GM18508 (cell line): ENCODE measurements around the gene ANGPTL4.
"Not testable (repeated sequence)": the region's sequence is repeated elsewhere in the genome, so short reads cannot be mapped to it uniquely, and the experiment has no call there.

Experiments used
- ATAC-seq: cut with Tn5 transposase; IDR thresholded peaks from one replicate; pipeline ENCODE4 v1.9.1; 2021; ENCODE audit warnings: moderate number of reproducible peaks; ENCODE audit not compliant: insufficient read depth, unreplicated experiment

Gene ANGPTL4, protein sequence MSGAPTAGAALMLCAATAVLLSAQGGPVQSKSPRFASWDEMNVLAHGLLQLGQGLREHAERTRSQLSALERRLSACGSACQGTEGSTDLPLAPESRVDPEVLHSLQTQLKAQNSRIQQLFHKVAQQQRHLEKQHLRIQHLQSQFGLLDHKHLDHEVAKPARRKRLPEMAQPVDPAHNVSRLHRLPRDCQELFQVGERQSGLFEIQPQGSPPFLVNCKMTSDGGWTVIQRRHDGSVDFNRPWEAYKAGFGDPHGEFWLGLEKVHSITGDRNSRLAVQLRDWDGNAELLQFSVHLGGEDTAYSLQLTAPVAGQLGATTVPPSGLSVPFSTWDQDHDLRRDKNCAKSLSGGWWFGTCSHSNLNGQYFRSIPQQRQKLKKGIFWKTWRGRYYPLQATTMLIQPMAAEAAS

DNA sequence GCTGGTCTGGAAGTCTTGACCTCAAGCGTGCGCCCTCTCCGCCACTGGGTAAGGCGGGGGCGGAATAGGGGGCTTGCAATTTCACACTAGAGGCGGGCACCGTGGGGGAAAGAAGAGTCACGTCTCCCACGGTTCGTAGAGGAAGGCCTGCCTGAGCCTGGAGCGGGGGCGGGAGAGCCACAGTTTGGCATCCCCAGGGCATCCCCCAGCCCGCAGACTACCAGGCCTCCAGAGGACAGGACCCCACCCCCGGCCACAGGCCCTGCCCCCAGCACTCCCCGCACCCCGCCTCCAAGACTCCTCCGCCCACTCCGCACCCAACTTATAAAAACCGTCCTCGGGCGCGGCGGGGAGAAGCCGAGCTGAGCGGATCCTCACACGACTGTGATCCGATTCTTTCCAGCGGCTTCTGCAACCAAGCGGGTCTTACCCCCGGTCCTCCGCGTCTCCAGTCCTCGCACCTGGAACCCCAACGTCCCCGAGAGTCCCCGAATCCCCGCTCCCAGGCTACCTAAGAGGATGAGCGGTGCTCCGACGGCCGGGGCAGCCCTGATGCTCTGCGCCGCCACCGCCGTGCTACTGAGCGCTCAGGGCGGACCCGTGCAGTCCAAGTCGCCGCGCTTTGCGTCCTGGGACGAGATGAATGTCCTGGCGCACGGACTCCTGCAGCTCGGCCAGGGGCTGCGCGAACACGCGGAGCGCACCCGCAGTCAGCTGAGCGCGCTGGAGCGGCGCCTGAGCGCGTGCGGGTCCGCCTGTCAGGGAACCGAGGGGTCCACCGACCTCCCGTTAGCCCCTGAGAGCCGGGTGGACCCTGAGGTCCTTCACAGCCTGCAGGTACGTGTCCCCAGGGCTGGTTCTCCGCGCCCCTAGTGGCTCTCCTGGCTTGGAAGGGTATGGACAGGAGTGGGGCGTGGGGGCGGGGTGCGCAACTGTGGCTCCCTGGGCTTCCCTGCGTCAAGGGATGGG lies at the start of gene ANGPTL4:
Gene ANGPTL4, plus strand, starts transcription at position 353 of the 969 bp plus-strand sequence. Its CDS starts 167 bp downstream, at position 520.
- no peak for ATAC-seq

DNA sequence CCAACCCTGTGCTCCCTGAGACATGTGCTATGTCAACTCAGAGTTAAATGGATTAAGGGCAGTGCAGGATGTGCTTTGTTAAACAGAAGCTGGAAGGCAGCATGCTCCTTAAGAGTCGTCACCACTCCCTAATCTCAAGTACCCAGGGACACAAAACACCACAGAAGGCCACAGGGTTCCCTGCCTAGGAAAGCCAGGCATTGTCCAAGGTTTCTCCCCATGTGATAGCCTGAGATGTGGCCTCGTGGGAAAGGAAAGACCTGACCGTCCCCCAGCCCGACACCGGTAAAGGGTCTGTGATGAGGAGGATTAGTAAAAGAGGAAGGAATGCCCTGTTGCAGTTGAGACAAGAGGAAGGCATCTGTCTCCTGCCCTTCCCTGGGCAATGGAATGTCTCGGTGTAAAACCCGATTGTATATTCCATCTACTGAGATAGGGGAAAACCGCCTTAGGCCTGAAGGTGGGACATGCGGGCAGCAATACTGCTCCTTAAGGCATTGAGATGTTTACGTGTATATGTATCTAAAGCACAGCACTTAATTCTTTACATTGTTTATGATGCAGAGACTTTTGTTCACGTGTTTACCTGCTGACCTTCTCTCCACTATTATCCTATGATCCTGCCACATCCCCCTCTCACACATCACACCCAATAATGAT lies 48.8 kb upstream of the ANGPTL4 start:
- ATAC-seq, result not testable (repeated sequence)

DNA sequence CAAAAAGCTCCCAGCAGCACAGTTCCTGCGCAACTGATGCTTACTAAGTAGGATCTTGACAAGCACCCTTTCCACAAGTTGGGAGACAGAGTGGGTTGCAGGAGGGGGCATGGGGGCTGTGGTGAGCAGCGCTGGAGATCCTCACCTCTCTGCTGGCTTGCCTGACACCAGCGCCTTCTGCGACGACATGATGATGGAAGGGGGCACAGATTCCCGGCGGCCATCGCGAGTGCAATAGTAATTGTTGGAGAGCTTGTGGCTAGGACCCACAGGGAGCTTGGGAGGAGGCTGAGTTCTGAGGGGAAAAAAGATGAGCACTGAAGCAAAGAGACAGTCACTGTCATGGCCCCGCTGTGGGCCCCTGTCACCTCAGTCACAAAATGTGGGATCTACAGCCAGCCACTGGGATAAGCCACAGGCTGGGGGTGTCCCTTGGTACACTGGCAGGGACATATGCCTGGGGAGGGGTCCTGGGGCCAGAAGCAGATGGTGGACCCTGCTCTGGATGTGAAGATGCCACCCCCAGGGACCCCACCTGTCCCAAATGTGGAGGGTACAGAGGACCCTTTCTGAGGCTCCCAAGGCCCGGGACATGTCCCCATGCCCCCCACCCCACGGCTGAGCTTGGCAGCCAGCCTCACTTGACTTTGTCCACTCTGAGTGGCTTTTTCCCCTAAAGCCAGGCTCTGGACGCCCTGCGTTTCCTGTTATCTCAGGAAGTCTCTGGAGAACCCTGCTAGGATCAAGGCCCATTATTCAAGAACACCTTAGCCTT lies 47.4 kb upstream of the ANGPTL4 start:
- ATAC-seq, result no peak

DNA sequence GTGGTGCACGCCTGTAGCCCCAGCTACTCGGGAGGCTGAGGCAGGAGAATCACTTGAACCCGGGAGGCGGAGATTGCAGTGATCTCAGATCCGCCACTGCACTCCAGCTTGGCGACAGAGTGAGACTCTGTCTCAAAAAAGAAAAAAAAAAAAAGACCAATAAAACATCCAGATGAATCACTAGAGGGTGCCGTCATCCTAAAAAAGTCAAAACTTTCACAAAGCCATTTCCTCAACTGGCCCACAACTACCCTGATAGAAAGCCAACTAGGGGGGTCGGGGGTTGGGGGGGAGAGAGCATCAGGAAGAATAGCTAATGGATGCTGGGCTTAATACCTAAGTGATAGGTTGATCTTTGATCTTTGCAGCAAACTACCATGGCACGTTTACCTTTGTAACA lies 45.1 kb upstream of the ANGPTL4 start:
- ATAC-seq, result not testable (repeated sequence)

DNA sequence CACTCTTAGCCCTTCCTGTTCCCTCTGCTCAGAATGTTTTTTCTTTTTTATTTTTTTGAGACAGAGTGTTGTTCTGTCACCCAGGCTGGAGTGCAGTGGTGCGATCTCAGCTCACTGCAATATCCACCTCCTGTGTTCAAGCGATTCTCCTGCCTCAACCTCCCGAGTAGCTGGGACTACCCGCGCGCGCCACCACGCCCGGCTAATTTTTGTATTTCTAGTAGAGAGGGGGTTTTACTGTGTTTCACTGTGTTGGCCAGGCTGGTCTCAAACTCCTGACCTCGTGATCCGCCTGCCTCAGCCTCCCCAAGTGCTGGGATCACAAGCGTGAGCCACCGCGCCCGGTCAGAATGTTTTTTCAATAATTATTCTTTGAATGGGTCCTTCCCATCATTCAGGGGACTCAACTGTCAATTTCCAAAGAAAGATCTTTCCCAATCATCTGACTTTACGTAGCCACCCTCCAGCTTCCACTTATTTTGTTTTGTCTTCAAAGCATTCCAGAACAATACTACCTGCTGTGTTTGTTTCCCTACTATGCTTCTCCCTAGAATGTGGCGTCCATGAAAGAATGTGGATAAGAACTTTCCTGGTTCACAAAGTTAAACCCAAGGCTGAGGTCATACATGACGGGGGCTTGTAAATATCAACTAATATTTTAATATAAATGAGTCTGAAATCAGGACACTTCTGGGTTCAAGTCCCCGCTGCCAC lies 44.0 kb upstream of the ANGPTL4 start:
- no peak for ATAC-seq

DNA sequence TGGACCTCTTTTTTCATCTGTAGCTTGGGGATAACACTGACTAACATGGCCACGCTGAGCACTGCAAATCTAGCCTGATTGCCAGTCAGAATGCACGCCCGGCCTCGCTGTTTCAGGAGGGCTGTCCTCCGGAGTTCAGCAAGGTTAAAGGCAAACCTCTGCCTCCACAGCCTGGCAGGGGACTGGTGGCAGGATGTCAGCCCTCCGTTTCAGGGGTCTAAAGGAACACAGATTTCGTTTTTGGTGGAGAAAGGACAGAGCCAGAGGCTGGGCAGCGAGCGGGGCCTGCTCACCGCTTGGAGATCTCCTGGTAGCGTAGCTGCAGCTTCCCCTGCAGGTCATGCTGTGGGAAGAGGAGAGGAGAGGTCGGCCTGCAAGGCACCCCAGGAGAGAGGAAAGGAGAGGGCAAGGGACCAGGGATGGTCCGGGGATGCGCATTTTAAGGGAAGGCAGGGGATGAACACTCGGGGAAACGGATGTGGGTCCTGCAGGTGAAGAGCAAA lies 43.3 kb upstream of the ANGPTL4 start:
- no peak for ATAC-seq

DNA sequence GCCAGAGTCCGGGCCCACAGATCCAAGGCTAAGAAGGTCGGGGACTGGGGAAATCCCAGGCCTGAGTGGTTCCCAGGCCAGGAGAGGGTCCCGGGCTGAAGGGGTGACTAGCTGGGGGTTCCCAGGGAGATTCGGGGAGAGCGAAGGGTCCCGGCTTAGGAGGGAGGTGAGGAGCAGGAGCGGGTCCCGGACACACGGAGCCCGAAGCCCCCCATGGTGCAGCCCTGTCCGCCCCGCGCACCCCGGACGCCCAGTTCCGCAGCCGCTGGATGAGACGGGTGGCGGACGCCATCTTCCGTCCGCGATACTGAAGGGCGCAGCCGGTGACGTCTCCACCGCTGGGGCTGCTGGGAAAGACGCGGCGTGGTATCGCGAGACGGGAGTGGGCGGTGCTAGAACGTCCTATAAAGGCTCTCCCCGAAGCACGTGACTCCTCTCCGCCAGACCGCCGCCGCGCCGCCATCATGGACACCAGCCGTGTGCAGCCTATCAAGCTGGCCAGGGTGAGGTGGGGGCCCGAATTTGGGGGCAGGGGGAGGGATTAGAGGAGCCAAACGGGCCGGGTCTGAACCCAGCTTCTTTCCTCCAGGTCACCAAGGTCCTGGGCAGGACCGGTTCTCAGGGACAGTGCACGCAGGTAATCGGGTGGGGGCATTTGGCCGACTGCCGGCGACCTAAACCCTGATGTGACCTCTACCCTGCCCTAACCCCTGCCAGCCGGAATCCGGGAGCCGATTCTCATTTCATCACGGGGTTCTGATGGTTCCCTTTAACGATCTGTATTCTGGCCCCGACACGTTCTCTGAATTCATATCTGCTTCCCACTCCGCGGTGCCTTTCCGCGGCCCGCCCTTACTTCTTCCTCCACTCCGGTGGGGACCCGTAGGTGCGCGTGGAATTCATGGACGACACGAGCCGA lies 42.6 kb upstream of the ANGPTL4 start, which contains the start of the genes NDUFA7 and RPS28:
Gene NDUFA7, minus strand, starts transcription at position 309 of the 919 bp plus-strand sequence. Its CDS starts 17 bp downstream, at position 292.
Gene RPS28, plus strand, starts transcription at position 430 of the 919 bp plus-strand sequence. Its CDS starts 35 bp downstream, at position 465.
- ATAC-seq, result peak; percentile 60

DNA sequence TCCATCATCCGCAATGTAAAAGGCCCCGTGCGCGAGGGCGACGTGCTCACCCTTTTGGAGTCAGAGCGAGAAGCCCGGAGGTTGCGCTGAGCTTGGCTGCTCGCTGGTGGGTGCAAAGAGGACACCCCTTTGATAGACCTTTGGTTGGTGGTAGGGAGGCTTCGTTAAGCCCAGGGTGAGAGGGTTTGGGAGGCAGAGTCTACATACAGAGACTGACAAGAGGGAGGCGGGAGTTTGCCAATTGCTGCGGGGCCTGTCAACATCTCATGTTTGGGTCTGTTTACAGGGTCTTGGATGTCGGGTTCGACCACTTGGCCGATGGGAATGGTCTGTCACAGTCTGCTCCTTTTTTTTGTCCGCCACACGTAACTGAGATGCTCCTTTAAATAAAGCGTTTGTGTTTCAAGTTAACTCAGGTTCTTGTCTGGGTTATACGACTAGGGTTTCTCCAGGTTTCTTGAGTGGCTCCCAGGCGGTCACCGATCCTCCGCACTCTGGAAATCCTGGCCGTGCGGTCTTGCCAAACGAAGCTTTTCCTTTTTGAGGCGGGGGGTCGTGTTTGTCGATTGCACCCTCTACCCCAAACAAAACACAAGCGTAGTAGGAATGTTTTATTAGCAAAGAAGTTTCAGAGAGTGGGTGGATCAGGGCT lies 41.8 kb upstream of the ANGPTL4 start:
- no peak for ATAC-seq

DNA sequence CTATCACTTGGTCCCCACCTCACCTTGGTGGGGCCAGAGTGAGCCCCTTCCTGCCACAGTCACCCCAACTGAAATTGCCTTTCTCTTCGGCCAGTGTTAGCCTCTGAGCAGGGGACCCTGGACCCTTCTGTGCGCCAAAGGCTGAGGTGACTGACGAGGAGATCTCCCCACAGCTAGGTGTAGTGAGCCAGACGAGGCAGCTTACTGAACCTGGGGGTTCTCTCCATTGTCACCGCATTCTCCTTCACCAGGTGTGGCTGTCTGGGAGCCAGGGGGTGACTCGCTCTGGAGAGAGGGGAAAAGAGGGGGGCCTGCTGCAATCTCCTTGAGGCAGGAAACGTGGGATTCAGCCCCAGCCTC lies 41.3 kb upstream of the ANGPTL4 start:
- ATAC-seq, result no peak

DNA sequence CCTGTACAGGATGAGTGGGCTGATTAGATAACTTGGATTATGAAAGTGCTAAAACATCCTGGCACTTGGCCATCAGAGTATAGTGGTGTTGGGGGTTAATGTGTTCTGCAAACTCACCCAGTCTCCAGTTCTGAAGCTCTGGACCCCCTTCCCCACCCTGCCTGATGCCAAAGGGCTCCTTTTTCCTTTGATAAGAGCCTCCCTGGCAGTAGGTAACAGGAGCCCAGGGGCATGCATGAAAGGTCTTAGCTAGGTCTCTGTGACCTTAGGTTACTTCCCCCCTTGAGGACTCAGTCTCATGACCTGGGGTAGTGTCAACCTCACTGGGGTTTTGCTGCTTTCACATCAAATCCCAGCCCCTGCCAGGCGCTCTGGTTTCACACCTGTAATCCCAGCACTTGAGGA lies 40.2 kb upstream of the ANGPTL4 start:
- no peak for ATAC-seq

DNA sequence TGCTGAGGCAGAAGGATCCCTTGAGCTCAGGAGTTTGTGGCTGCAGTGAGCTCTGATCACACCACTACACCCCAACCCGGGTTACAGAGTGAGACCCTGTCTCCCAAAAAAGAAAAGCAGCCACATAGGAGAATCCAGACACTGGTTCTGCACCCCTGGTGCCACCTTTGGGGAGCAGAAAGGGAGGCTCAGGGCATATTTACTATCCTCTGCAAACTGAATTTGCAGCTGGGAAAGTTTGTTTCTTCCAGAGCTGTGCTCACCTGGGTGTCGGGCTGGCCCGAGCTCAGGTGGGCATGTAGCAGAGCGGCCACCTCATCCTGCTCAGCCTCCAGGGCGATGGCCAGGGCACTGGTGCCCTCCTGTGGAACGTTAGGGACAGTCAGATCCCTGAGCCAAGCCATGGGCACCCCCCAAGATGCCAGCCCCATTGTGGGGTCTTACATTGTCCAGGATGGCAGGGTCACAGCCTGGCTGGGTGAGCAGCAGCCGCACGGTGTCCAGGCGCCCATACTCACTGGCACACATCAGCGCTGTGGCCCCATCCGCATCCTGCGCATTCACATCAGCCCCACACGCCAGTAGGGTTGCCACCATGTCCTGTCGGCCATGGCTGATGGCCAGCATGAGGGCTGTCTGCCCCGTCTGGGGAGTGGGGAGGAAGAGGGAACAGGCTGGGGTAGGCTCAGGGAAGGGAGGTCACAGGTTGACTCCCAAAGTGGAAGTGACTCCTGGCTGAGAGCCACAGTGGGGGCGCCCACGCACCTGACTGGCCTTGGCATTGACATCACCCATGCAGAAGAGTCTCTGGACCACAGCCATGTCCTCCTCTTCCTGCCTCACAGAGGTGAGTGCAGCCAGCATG lies 39.5 kb upstream of the ANGPTL4 start:
- ATAC-seq, result no peak

DNA sequence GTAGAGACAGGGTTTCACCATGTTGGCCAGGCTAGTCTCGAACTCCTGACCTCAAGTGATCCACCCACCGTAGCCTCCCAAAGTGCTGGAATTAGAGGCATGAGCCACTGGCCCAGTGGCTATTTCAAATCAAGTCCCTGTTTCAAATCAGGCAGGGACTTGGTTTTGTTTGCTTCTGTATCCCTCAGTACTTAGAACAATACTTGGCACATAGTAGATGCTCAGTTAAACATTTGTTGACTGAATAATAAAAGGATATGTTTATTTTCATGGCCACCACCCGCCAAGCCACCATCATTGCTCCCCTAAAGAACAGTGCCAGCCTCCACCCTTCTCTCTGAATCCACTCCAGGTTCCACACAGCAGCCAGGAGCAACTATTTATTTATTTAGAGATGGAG lies 38.5 kb upstream of the ANGPTL4 start:
- ATAC-seq, result no peak

DNA sequence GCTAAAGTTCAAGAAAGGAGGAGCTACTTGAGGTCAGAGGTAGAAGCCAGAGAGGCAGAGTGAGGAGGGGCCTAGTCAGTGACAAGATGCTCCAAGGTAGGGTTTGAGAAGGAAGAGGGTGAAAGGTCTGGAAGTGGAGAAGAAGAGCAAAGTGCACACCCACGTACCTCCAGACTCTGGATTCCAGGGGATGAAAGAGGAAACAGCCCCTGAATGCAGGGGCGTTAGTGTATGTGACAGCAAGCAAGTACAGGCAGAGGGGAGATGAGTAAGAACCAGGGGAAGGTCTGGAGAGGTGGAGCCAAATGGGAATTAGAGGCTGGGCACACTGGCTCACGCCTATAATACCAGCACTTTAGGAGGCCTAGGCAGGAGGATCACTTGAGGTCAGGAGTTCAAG lies 34.0 kb upstream of the ANGPTL4 start:
- no peak for ATAC-seq

DNA sequence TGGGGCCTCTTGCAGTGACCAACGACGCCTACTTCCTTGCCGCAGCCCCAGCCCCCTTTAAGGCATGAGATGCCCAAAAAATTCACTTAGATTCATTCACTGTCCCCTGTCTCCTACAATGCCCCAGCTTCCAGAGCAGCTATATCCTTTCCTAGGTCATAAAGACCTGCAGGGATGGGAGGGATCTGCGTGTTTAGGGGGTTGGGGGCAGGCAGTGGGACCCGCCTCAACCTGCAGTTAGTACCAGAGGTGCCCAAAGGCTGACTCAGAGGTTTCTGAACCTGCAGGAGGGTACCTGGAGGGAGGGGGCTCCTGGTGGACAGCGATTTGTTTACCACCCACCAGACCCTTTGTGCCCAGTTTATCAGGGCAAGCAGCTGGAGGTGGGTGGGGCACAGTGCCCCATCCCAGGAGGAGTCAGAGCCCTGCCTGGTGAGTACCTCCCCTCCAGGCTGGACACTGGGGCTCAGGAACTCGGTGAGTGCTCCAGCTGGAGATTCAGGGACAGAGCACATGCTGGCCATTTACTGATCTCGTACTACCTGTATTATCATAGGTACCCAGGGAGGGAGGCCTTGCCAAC lies 32.6 kb upstream of the ANGPTL4 start:
- ATAC-seq, result no peak

DNA sequence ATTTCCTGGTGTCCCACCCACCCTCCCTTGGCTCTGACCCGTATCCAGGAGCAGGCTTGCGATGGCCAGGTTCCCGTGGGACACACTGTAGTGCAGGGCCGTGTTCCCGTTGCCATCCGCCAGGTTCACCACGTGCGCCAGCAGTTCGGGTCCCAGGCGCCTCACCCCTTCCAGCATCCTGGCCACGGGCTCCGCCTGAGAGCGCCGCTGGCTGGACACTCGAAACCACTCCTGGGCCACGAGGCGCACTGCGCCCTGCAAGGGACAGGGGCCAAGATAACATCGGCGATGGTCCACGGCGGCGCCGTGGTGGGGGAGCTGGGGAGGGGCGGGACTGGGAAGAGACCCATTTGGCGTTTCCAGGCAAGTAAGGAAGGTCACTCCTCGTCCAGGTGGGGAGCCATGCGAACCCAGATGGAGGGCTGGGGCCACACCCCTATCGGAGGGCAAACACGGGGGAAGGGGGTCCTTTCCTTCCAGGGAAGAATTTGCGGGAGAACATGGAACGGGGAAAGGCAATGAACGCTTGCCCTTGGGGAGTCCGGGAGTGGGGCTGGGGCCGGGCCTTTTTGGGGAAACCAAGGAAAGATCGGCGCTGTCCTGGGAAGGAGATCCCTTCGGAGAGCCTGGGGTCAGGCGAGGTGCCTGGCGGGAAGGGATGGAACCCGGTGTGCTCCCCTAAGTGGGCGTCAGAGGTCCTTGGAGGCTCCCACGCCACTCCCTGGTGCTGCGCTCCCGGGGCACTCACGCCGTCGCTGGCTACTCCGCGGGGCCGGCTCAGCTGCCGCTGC lies 30.8 kb upstream of the ANGPTL4 start:
- no peak for ATAC-seq
